NCI-H2171 (cell line): ENCODE results near the gene TSPY3.
"Not testable (repeated sequence)": the region's sequence is repeated elsewhere in the genome, so short reads cannot be mapped to it uniquely, and the experiment has no call there.

ENCODE experiments used
- DNase-seq: peaks from one replicate; lab custom pipeline; 2025; lab: John Stamatoyannopoulos, UW

The TSPY3 gene

DNA sequence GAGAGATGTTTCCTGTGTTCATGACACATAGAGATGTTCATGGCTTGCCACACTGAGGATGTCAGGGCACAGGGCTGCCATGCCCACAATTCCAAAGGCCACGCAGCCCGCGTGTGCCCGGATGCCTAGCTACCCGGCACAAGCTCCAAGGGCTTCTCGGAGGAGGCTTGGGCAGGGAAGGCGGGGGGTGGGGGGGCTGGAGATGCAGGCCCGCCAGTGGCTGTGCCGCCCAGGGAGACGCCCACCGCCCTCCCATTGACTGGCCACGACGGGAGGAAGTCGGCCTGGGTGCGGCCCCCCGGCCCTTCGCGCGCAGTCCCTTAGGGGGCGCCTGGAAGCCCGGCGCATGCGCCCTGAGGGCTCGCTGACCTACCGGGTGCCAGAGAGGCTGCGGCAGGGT lies at the start of gene TSPY3:
Gene TSPY3, plus strand, starts transcription at position 301 of the 400 bp plus-strand sequence. Its CDS starts 46 bp downstream, at position 347.
- DNase-seq: not testable (repeated sequence)

DNA sequence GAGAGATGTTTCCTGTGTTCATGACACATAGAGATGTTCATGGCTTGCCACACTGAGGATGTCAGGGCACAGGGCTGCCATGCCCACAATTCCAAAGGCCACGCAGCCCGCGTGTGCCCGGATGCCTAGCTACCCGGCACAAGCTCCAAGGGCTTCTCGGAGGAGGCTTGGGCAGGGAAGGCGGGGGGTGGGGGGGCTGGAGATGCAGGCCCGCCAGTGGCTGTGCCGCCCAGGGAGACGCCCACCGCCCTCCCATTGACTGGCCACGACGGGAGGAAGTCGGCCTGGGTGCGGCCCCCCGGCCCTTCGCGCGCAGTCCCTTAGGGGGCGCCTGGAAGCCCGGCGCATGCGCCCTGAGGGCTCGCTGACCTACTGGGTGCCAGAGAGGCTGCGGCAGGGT lies 40.7 kb upstream of the TSPY3 start, which contains the start of gene TSPY8:
Gene TSPY8, plus strand, starts transcription at position 301 of the 400 bp plus-strand sequence. Its CDS starts 46 bp downstream, at position 347.
- DNase-seq: not testable (repeated sequence)

DNA sequence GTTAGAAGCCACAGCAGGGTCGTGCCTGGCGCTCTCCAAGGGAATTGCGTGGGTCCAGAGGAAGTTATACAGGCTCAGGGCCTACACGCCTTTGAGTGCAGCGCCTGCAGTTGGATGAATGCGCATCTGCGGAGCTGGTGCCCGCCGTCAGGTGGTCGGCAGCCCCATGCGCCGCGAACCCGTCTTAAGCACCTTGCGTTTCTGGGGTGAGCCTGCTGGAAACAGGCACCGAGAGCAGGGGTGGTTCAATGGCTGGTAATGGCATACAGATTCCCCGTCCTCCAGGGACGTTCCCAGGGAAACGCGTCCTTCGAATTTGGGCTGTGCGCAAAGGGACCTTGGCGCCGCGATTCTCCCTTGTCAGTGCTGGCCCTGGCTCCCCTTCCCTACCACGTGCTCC lies 1.7 kb upstream of the TSPY3 start:
- not testable (repeated sequence) for DNase-seq
